ENCODE data around the gene CHST7. TPM values are rescaled to one million over a fixed set of nuclear protein-coding genes. Genes with fewer than 3 reads are reported as not detected.

CHST7 gene
- total and polyA plus RNA-seq, 2 donors = 5.9 to 12.2 TPM

DNA sequence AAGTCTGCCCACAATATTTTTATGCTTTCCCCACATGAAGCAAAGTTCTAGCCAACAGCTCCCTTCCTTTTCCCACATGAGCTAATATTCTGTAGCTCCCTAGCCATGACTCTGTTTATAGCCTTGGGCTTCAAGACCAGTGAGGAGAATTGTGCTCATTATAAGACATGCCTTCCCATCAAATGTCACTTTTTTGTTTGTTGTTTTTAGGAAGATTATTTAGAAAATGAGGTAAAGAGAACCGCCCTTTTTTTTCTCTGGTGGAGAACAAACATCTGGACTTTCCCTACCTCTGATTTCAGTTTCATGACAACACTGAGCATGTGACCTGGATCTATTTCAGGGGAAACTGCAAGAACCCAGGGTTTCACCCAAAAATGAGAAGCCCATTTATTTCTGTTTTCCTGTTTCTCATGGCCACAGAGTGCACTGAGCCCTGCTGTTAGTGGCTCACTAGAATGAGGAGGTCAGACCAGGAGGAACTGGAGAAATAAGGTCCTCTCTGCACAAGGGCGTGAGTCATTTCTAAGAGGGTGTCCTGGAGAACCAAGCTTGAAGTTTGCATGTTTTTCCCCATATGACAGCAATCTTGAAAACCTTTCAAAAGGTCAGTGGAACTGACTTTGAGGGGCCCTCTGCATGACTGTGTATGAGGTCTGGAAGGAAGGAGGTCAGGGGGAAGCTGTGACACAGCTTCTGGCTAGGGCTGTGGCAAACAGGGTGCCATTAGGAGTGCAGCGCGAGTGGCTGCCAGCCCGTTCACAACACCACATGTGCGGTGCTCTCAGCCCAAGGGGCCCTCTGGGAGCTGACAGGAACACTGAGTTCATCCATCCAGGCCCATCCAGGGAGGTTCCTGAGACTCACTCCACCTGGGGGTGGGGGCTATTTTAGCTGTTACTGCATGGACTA is 55.2 kb downstream of the CHST7 start:
- no peaks in the 10 kb centered on the region for H3K36me3 ChIP-seq (ENCODE audit: insufficient read depth)
- H3K4me1 ChIP-seq (ENCODE audit: insufficient read depth) = peaks cover 2% of the 10 kb centered on the region
- DNase-seq (ENCODE audit: extremely low spot score) = no peak
- H3K27ac ChIP-seq (ENCODE audit: low read depth) = peak overlapping the region; percentile 41
- no peak overlapping the region for H3K4me3 ChIP-seq (ENCODE audit: low read depth, low read length)
- WGBS = 64% methylated on average over 6 of the region's 6 CpGs

DNA sequence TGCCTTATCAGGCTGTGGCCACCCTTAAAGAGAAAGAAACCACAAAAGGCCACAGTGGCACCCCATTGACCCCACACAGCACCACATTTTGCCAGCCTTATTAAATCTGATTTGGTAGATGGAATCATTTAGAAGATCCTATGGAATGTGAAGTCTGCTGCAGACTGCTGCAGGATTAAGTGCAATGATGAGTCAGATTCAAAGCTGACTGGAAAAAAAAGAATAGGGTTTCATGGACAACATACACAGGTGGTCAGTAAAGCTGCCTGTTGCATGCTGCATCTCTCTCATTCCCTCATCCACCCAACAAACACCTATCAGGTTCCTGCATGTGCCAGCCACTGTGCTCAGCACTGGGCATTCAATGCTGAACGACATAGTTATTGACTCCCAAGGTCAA is 56.6 kb downstream of the CHST7 start:
- no peaks in the 10 kb centered on the region for H3K36me3 ChIP-seq (ENCODE audit: insufficient read depth)
- H3K4me3 ChIP-seq (ENCODE audit: low read depth, low read length) = no peak overlapping the region
- peaks cover 2% of the 10 kb centered on the region for H3K4me1 ChIP-seq (ENCODE audit: insufficient read depth)
- WGBS = 97% methylated on average over 1 of the region's 1 CpG
- no peak overlapping the region for H3K27ac ChIP-seq (ENCODE audit: low read depth)
- DNase-seq (ENCODE audit: extremely low spot score) = no peak

DNA sequence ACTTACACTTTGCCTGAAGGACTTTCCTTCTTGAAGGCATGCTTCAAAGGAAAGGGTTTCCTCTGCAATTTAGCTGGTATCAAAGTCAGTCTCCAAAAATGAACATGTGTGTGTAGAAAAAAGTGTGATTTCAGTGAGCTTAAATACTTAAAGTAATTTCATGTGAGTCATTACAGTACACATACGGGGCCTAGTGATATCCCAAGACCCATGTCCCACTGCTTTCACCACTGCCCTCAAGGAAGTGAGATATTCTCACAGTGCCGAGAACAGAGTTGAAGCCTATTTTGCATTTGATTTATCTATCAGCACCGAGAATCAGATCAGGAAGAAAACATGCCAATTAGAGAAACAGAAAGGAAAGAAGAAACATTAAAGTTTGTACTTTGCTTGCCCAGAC is 61.0 kb downstream of the CHST7 start:
- DNase-seq (ENCODE audit: extremely low spot score) = no peak
- 62% methylated on average over 3 of the region's 3 CpGs for WGBS

DNA sequence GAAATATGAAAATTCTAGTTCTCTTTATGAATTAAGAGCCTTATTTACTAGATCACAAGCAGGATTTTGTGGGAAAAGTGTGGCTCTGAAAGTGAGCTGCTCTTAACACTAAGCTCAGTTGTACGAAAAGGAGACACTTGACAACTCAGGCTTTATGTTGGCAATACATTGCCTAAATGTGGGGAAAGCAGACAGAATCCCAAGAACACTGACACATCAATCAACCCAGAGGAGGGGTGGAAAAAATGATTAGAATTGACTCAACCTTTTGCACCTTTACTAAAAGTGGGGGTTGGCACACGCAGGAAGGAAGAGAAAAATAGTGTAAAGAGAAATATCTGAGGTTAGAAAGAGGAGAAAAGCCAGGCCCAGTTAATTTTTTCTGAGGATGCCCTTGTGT is 61.6 kb downstream of the CHST7 start:
- no peaks in the 10 kb centered on the region for H3K36me3 ChIP-seq (ENCODE audit: insufficient read depth)
- DNase-seq (ENCODE audit: extremely low spot score) = no peak
- no peak overlapping the region for H3K27ac ChIP-seq (ENCODE audit: low read depth)
- H3K4me1 ChIP-seq (ENCODE audit: insufficient read depth) = peaks cover 2% of the 10 kb centered on the region
- WGBS = 95% methylated on average over 2 of the region's 2 CpGs
- no peak overlapping the region for H3K4me3 ChIP-seq (ENCODE audit: low read depth, low read length)

More for the DNA sequence above, 61.0 kb downstream of the CHST7 start:
- no peaks in the 10 kb centered on the region for H3K36me3 ChIP-seq (ENCODE audit: insufficient read depth)
- H3K4me3 ChIP-seq (ENCODE audit: low read depth, low read length) = no peak overlapping the region
- H3K4me1 ChIP-seq (ENCODE audit: insufficient read depth) = peaks cover 2% of the 10 kb centered on the region
- no peak overlapping the region for H3K27ac ChIP-seq (ENCODE audit: low read depth)

DNA sequence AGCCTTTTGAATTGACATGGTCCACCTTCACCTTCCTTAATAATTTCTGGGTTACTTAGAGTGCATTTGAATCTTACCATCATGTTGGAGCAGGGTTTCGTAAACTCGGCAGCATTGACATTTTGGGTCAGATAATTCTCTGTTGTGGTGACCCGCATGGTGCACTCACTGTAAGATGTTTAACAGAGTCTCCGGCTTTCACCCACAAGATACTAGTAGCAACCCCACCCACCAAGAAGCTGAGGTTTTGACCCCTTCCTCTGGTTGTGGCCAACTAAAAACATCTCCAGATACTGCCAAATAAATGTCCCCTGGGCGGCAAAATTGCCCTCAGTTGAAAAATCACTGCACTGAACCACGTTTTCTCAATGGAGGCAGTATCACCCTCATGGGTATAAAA is 62.7 kb downstream of the CHST7 start:
- 85% methylated on average over 6 of the region's 6 CpGs for WGBS
- no peak overlapping the region for H3K4me3 ChIP-seq (ENCODE audit: low read depth, low read length)
- H3K36me3 ChIP-seq (ENCODE audit: insufficient read depth) = no peaks in the 10 kb centered on the region
- no peak overlapping the region for H3K27ac ChIP-seq (ENCODE audit: low read depth)
- no peak for DNase-seq (ENCODE audit: extremely low spot score)
- peaks cover 2% of the 10 kb centered on the region for H3K4me1 ChIP-seq (ENCODE audit: insufficient read depth)

DNA sequence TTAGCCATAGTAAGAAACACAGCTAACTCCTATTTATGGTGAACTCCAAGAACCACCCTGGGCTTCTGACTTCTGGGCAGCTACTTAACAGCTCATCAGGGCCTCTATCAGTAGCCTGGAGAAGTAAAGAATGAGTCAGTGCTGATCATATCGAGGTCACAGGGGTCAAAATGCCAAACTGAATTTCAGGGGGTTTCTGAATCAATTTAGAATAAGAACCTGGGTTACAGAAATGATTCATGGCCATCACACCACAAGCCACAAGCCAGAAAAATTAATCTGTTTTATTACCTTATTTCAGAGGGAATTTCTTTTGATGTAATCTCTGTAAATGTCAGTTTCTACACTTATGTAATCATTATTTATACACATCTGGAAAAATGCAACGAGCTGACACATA is 64.4 kb downstream of the CHST7 start:
- Histone ChIP-seq H3K36me3 (ENCODE audit: insufficient read depth) (no peaks in the 10 kb centered on the region), H3K27ac (ENCODE audit: low read depth) (no peak overlapping the region)

DNA sequence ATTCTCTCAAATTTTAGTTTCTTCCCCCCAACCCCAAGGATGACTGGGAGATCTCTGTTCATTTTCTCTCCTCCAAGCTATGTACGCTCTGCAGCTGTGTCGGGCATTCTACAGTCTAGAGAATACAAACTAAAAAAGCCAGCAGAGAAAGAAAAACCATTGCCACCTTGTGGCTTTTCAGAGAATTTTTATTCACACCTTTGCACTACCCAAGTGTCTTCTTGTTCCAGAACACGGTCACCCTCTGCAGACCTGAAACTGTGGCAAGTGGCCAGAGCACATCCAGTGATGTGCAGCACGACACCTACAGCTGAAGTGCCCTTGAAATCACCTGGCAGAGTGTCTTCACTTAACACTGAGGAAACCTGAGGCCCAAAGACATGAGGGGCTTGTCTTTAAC is 68.6 kb downstream of the CHST7 start:
- Histone ChIP-seq H3K36me3 (ENCODE audit: insufficient read depth) (no peaks in the 10 kb centered on the region), H3K27ac (ENCODE audit: low read depth) (no peak overlapping the region), H3K4me3 (ENCODE audit: low read depth, low read length) (no peak overlapping the region), H3K4me1 (ENCODE audit: insufficient read depth) (no peaks in the 10 kb centered on the region)
- 51% methylated on average over 4 of the region's 4 CpGs for WGBS
- no peak for DNase-seq (ENCODE audit: extremely low spot score)

More for the DNA sequence above, 64.4 kb downstream of the CHST7 start:
- Histone ChIP-seq H3K4me1 (ENCODE audit: insufficient read depth) (no peaks in the 10 kb centered on the region), H3K4me3 (ENCODE audit: low read depth, low read length) (no peak overlapping the region)
- WGBS = 64% methylated on average over 2 of the region's 2 CpGs
- DNase-seq (ENCODE audit: extremely low spot score) = no peak

DNA sequence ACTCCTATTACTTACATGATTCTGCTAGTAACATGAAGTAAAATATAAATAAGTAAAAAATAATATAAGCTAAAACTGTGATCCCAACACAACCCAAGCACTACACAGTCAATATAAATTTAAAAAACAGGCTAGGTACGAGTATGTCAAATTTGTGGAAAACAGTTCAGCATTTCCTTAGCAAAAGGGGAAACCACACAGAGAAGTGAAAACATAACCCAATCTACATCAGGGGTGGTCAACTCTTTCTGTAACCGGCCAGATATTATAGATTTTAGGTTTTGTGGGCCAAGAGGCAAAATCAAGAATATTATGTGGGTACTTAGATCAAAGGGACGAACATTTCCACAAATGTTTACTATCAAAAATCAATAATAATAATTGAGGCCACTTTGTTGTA is 70.1 kb downstream of the CHST7 start:
- no peaks in the 10 kb centered on the region for H3K36me3 ChIP-seq (ENCODE audit: insufficient read depth)
- no peak for DNase-seq (ENCODE audit: extremely low spot score)
- WGBS = 86% methylated on average over 3 of the region's 3 CpGs

DNA sequence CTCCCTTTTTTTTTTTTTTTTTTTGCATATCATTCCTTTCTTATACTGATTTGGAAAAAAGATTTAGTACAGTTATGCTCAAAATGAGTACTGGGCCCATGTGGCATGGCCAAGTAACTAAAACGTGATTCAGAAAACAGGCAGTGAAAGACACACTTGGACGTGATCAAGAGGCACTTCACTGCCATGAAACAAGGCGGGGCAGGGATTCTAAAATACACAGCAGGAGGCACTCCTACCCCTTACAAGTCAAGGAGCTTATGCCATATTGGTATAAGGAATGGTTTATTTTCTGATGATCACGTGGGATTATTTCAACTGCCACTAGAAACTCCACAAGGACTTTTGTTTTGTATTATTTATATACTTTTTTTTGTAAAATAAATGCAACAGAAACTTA is 72.0 kb downstream of the CHST7 start:
- Histone ChIP-seq H3K36me3 (ENCODE audit: insufficient read depth) (no peaks in the 10 kb centered on the region), H3K4me3 (ENCODE audit: low read depth, low read length) (no peak overlapping the region), H3K27ac (ENCODE audit: low read depth) (no peak overlapping the region), H3K4me1 (ENCODE audit: insufficient read depth) (no peaks in the 10 kb centered on the region)
- WGBS = 87% methylated on average over 4 of the region's 4 CpGs
- DNase-seq (ENCODE audit: extremely low spot score) = no peak

More for the DNA sequence above, 70.1 kb downstream of the CHST7 start:
- no peak overlapping the region for H3K4me3 ChIP-seq (ENCODE audit: low read depth, low read length)
- H3K27ac ChIP-seq (ENCODE audit: low read depth) = no peak overlapping the region
- no peaks in the 10 kb centered on the region for H3K4me1 ChIP-seq (ENCODE audit: insufficient read depth)

DNA sequence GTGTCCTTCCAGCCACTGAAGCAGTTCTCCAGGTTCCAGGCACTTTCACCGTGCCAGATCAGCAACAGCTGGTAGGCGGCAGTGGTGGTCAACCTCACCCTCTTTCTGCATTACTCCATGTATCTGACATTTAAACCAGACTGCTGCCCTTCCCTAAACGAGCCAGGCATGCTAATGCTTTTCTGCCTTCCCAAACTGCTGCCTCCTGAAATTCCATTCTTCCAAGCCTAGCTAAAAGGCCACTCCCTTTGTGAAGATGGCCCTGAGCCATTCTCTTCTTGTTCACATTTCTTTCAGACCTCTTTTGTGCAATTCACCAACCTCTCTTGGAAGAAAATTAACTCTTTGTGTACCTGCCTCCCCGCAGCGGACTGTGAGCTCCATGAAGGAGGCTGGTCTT is 73.7 kb downstream of the CHST7 start:
- no peaks in the 10 kb centered on the region for H3K36me3 ChIP-seq (ENCODE audit: insufficient read depth)
- H3K4me1 ChIP-seq (ENCODE audit: insufficient read depth) = no peaks in the 10 kb centered on the region
- no peak overlapping the region for H3K27ac ChIP-seq (ENCODE audit: low read depth)
- DNase-seq (ENCODE audit: extremely low spot score) = no peak
- H3K4me3 ChIP-seq (ENCODE audit: low read depth, low read length) = no peak overlapping the region
- 70% methylated on average over 5 of the region's 5 CpGs for WGBS

Small RNA genes lying within 50 kb of the gene (small RNA-seq; reads per million reads assigned to genes)
- not detected for gene RF00017

Other genes starting within 250 kb of the CHST7 start
- 9.9 TPM for gene ZNF674, start 28.3 kb upstream of the CHST7 start, total RNA-seq
- 1.7 TPM for gene ZNF674, start 28.3 kb upstream of the CHST7 start, polyA plus RNA-seq
- 4.1 TPM for gene SLC9A7, start 185.4 kb downstream of the CHST7 start, total RNA-seq
- gene SLC9A7, start 185.4 kb downstream of the CHST7 start, polyA plus RNA-seq = 0.61 TPM

Measured in urinary bladder (tissue), 4 donors.